GM18870 (cell line): ENCODE measurements around the gene CCDC83.
A peak's percentile ranks its signal among the peaks of the same experiment; 100 is the strongest.
"Not testable (repeated sequence)": the region's sequence is repeated elsewhere in the genome, so short reads cannot be mapped to it uniquely, and the experiment has no call there.

Experiments
- ATAC-seq: cut with Tn5 transposase; IDR thresholded peaks from one replicate; pipeline ENCODE4 v1.9.1; 2021; ENCODE audit warnings: moderate library complexity; ENCODE audit not compliant: unreplicated experiment

The CCDC83 gene

DNA sequence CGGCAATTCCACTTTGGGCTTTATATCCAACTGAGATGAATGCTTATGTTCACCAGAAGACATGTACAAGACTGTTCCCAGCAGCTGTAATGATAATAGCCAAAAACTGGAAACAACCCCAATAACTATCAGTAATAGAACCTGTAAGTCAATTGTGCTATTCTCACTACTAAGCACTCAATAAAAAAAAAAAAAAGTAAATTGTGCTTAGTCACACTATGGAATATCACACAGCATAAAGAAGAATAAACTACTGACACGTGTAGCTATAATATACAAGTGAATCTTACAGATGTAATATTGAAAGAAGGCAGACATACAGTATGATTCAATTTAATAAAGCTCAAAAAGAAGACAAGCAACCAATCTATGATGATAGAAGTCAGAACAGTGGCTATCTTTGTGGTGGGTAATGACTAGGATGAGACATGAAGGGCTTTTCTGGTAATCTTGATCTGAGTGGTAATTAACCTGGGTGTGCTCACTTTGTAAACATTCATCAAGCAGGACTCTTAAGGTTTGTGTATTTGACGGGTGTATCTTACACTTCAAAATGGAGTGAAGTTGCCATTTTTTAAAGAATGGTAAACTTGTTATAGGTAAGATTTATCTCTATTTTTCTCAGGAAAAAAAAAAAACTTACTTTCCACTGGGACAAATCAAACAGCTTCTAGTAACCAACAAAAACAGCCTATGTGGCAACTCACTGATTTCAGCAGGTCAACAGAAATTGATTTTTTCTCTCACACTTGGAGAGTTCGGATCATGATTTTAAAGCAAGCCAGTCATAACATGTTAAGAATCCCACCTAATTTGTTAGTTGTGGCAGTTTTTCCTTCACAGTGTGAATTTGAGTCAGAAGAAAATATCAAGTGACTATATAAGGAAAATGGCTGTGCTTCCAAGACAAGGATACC, 84.2 kb downstream of the CCDC83 start:
- no peak for ATAC-seq

DNA sequence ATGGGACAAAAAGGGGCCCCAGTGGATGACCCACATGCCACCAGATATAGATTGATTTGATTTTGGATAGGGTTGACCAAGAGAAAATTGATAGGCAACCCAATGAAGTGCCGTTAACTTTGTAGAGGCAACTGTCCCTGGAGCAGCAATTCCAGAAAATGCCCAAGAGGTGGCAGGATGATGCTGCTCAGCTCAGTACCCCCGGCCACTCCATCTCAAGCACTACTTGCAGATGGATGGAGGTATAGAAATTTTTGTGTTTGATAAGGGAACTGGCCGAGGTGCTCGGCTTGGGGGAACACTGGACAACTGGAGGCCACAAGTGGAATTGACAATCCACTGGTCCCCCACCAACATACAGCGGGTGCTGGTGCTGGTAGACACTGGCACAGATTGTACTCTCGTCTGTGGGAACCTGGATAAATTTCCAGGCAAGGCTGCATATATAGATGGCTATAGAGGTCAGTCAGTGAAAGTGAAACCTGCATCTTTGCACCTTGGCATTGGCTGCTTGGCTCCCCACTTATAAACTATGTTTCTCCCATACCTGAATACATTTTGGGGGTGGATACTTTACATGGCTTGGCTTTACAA, 86.3 kb downstream of the CCDC83 start:
- ATAC-seq = no peak

DNA sequence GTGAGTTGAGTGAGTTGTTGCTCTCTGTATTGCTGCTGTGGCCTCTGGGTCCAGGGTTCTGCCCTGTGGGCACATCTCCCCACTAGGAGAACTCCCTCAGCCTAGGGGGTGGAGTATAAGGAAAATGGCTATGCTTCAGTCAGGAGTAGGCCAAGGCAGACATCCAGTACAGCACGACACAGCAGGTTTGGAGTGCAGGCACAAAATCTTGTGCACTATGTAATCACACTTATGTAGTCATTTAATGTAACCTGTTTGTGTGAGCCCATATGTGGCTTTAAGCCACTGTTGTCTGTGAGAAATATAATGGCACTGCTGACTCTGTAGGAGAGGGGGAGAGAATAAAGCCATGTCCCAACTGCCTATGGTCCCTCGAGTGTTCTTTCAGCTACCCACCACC, 90.1 kb downstream of the CCDC83 start:
- ATAC-seq = no peak

DNA sequence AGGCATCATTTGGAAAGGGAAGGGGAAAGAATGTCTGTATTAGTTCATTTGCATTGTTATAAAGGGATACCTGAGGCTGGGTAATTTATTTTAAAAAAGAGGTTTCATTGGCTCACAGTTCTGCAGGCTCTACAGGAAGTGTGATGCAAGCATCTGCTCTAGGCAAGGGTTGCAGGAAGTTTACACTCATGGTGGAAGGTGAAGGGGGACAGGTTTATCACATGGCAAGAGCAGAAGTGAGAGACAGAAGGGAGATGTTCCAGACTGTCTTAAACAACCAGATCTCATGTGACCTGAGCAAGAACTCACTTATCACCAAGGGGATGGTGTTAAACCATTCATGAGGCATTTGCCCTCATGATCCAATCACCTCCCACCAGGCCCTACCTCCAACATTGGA, 90.6 kb downstream of the CCDC83 start:
- no peak for ATAC-seq

DNA sequence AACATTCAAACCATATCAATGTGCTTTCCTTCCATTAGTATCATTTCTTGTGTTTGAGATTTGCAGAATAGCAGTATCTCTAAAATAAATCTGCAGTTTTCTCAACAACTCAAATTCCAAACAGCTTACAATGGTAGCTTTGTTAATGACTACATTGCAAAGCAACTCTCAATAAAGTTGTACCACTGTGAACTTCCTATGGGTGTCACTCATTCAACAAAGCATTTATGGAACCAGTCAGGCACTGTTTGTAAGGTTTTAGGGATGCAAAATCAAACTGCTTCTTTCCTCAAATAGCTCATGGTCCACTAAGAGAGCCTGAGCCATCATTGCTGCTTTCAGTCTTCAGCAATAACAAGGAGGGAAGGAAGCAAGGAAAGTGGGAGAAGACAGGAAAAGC, 91.0 kb downstream of the CCDC83 start:
- ATAC-seq = no peak

DNA sequence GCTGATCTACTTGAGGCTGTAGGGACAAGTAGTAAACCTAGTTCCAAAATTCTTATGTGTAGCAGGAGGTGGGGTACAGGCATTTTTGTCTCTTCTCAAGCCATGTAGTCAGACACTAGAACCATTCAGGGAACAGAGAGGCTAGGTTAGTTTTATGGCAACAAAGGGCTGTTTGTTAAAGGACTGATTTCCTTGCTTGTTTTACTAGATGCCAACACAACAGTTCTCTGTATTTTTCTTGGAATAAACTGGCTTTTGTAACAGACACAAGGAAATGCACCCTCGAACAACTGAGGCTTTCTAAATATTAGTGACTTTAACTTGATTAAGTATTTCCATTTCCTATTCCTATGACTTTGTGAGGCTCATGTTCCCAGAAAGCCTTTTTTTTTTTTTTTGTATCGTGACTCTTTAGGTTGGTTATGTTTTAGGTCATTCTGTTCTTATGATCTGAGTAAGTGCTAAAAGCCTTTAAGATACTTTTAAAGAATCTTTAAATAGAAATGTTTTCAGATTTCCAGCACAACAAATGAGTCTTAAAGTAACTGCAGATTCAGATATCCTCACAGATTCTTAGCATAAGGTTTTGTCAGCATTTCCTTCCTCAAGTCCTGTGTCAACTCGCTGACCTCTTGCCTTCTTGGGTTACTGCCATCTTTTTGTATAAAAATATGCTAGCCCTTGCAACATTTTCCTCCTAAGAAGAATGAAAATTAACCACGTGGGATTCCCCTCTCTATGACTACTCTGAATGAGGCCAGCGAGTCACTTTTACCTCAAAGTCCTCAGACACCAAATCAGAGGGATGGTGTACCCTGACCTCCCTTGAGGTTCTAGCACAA, 92.5 kb downstream of the CCDC83 start:
- ATAC-seq = peak; percentile 35

DNA sequence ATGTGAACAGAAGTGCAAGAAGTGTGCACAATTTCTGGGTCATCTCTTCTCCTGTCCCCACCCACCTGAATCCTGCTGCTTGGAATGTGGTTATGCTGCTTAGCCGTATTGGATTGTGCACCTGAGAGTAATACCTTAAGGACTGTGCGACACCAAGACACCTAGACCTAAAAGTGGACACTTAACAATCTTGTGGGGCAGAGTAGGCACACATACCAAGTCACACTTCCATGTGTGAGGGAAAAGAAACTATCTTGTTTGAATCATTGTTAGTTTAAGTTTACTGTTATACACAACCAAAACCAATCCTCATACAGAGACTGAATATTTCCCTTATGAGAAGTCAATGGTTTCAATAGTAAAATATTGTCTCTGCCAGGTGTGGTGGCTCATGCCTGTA, 93.7 kb downstream of the CCDC83 start:
- peak; percentile 41 for ATAC-seq

DNA sequence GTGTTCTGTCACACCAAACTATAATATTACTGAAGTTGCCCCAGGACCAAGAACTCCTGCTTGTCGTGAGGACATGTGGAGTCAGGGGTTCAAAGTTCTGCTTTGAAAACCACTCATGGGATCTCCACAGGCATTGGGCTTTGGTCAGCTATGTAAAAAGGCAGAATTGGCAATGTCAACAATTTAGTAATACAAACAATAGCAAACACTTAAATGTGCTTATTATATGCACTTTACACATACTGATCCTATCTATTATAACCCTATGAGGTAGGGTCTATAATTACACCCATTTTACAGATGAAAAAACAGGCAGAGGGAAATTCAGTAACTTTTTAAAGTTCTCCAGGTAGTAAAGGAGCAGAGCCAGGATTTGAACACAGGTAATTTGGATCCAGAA, 94.6 kb downstream of the CCDC83 start:
- ATAC-seq = no peak

DNA sequence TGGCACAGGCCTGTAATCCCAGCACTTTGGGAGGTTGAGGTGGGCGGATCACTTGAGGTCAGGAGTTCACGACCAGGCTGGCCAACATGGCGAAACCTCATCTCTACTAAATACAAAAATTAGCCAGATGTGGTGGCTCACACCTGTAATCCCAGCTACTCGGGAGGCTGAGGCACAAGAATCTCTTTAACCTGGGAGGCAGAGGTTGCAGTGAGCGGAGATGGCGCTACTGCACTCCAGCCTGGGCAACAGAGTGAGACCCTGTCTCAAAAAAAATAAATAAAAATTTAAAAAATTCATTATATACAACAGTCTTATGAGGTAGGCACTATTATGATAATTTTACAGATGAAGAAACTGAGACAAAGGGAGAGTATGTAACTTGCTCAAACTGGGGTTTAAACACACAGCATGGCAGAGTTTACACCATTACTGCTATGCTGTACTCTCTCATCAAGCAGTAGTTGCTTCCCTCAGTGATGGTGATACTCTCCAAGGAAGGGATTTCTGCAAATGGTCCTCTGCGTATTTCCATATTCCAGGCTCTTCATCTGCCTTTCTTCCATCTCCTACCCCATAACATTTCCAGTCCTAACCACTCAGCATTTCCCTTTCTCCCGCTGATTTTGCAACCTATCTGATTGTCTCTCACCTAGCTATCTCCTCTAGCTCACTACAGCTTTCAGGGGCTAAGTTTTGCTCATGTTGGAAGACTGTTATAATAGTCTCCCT, 95.3 kb downstream of the CCDC83 start:
- no peak for ATAC-seq

DNA sequence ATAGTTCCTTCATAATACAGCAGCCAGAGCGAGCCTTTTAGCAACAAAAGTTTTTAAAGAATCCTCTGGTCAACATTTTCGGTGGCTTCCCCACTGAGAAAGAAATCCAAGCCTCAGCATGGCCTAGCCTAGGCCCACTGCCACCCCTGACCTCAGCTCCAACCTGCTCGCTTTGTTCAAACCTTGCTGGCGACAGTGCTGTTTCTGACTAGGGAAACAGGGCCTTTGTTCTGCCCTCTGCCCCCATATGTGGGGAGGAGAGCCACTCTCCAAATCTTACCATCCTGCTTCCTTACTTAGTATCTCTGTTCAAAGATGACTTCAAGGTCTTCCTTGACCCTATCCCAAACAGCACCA, 95.8 kb downstream of the CCDC83 start:
- ATAC-seq = no peak

DNA sequence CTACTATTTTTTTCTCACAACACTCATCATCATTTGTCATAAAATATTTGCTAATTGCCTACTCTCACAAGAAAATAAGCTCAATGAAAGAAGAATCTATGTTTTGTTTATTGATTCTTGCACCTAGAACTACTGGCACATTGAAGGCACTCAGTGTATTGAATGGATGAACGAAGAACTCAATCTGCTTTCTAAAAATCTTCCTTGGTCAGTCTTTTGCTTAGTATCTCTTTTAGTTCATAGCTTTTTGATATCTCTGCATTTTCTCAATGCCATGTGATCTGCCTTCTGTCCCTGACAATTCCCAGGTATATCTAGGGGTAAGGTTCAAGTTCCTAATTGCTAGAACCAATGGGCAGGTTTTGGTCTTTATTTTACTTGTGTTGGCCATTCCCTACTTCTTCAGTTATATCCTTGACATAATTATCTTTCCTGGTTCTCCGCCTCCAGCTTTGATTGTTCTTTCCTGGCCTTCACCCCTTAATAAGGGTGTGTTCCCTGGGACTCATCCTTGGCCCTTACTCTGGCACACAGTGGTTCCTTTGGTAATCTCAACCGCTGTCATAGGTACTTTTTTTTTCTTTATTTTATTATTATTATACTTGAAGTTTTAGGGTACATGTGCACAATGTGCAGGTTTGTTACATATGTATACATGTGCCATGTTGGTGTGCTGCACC, 96.4 kb downstream of the CCDC83 start:
- no peak for ATAC-seq

DNA sequence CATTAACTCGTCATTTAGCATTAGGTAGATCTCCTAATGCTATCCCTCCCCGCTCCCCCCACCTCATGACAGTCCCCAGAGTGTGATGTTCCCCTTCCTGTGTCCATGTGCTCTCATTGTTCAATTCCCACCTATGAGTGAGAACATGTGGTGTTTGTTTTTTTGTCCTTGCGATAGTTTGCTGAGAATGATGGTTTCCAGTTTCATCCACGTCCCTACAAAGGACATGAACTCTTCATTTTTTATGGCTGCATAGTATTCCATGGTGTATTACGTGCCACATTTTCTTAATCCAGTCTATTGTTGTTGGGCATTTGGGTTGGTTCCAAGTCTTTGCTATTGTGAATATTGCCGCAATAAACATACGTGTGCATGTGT, 96.9 kb downstream of the CCDC83 start:
- ATAC-seq = not testable (repeated sequence)

DNA sequence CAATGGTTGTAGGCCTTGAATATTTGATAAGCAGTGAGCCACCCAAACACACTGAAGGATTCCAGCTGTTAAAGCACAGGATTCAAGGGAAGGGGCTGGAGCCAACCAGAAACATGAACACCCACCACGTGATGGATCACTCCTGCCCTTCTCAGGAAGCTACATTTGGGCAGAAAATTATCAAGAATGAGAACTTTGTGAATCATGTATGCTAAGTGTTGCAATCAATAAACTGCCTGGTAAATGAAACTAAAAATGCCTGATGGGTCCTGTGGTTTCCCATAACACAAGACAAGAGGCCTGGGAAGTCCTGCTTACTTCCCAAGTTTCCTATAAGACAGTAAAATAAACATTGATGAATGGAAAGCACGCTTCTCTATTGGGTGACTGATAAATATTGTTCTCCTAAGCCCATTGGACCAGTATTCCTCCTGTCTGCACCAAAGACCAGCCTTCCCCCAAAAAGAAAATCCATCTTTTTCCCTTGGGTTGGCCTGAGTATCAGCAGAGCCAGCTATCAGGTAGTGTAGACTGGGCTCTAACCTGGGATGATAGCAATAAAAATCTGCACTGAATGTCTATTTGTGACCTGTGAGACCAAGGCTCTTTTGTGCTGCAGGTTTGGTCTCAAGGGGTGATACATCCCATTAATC, 98.4 kb downstream of the CCDC83 start:
- ATAC-seq = no peak

DNA sequence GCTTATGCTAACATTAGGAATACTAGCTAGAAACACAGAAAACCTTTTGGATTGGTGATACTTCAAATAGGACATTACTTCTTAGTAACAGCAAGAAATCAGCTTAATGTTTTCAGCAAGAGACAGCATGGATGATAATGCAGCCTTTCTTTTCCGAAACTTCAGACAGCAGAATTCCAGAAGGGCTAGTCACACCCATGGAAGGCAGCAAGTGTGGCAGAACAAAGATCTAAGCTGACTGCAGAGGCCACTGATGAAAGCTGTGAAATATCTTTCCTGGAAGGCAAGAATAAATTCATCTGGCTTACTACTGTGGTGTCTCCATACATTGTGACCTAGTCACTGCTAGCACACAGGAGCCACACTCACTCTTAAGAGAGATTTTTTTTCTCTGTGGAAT, 100.3 kb downstream of the CCDC83 start:
- ATAC-seq = no peak

DNA sequence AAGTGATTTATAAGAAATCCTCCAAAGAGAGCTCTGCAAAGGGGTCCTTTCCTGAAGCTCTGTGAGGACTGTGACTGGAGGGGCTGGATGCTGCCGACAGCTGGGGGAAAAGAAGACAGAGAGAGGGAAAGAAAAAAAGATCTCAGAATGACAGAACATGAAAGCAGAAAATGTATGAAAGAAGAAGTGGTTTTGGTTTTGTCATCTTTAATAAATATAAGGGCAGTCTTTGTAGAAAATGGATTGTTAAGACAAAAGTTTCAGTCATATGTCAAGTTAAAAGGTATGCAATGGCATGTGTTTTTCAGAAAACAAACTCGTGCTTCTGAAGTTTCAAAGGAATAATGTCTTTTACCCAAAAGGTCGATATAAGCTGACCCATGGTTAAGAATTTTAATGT, 105.5 kb downstream of the CCDC83 start:
- peak; percentile 41 for ATAC-seq

DNA sequence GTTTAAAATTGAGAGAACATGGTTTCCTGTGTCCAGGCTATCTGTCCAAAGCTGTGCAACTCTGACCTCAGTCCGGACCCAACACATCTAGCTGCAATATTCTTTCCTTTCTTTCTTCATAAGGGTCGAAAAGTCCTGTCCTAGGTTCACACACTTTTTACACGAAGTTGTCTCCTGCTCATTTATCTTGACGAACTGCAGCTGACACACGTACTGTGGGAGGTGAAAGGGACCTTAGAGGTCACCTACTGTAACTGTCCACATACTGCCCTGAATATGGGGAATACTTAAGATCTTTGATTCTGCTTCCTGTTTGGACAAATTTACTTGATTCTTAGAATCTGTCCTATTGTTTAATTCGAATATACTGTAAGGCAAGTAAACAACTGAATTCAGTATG, 105.9 kb downstream of the CCDC83 start:
- no peak for ATAC-seq

DNA sequence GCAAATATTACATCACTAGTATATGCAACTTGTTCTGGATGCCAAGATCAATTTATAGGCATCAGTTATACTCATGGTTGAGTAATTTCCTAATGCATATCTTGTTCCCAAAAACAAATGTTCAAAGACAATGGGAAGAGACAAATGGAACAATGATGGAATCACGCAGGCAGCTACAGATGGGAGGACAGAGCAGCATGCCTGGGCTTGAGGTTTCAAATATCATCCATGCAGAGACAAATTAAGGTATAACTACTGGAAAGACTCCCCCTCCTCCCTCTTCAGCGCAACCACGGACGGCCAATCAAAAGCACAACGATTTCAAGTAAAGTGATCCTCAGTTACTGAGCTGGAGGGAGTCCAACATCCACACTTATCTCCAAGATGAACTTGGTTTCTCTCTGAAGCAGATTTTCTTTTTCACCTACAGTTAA, 106.8 kb downstream of the CCDC83 start:
- no peak for ATAC-seq

DNA sequence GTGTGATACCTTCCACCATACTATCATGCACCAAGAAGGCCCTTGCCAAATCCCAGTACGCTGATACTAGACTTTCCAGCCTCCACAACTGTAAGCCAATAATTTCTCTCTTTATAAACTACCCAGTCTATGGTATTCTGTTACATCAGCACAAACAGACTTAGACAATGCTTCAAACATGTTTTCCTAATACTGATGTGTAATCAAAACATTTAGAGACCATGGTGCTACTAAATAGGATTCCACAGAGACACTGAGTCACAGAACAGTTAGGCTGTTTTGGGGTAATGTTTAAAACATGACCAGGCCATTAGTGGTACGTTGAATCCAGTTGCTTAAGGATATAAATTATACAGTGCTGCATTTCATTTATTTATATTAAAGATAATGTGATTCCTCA, 110.0 kb downstream of the CCDC83 start:
- no peak for ATAC-seq

DNA sequence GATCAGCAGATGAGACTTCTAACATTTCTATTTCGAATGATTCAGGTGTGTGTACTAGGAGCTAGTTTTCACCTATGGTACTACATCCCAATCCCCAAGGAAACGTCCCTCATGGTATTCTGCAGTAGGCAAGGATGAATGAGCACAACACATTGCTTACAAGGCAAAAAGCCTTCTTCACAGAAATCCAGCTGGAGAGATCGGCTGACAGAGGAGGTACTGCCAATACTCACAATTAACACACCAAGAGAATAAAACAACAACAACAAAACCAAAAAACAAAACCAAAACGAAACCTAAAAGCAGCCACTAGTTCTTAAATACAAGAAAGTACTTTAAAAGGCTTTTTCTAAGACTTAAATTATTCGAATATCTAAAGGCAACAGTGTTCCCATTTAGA, 112.3 kb downstream of the CCDC83 start:
- no peak for ATAC-seq
